ENCODE results near the gene FUT2.
"Not testable (repeated sequence)": the region's sequence is repeated elsewhere in the genome, so short reads cannot be mapped to it uniquely, and the experiment has no call there.

Gene FUT2

GRCh38 chr19:48678201-48678600 is 17.6 kb upstream of the FUT2 start:
- H3K27me3 ChIP-seq (ENCODE audit: control insufficient read depth, insufficient read depth, low read length) = no peaks in the 10 kb centered on the region
- H3K9me3 ChIP-seq (ENCODE audit: control insufficient read depth, low read length) = no peaks in the 10 kb centered on the region
- no peak overlapping the region for H3K4me3 ChIP-seq (ENCODE audit: low read depth, low read length)
- TF ChIP-seq CTCF (IDR thresholded peaks at IDR 0.05) = no peak
- no peak overlapping the region for H3K27ac ChIP-seq
- no peaks in the 10 kb centered on the region for H3K4me1 ChIP-seq
- H3K9ac ChIP-seq = no peak overlapping the region
- no peaks in the 10 kb centered on the region for H3K79me2 ChIP-seq
- H3K4me2 ChIP-seq (ENCODE audit: low read length) = no peak overlapping the region
- H3K36me3 ChIP-seq (ENCODE audit: control insufficient read depth, insufficient read depth, low read length) = no peaks in the 10 kb centered on the region
- no peak overlapping the region for H2AFZ ChIP-seq

GRCh38 chr19:48680006-48680405 is 15.8 kb upstream of the FUT2 start:
- H3K27ac ChIP-seq; H3K36me3 ChIP-seq (ENCODE audit: control insufficient read depth, insufficient read depth, low read length); H3K79me2 ChIP-seq; H2AFZ ChIP-seq; H3K9ac ChIP-seq; H3K4me1 ChIP-seq; H3K9me3 ChIP-seq (ENCODE audit: control insufficient read depth, low read length); H3K4me3 ChIP-seq (ENCODE audit: low read depth, low read length); H3K27me3 ChIP-seq (ENCODE audit: control insufficient read depth, insufficient read depth, low read length); H3K4me2 ChIP-seq (ENCODE audit: low read length): not testable (repeated sequence)

GRCh38 chr19:48680436-48681126 is 15.2 kb upstream of the FUT2 start:
- no peaks in the 10 kb centered on the region for H3K9me3 ChIP-seq (ENCODE audit: control insufficient read depth, low read length)
- no peak for TF ChIP-seq CTCF (IDR thresholded peaks at IDR 0.05)
- no peaks in the 10 kb centered on the region for H3K27me3 ChIP-seq (ENCODE audit: control insufficient read depth, insufficient read depth, low read length)
- no peak overlapping the region for H3K27ac ChIP-seq
- no peak overlapping the region for H3K4me3 ChIP-seq (ENCODE audit: low read depth, low read length)
- no peak overlapping the region for H3K9ac ChIP-seq
- H3K4me1 ChIP-seq = no peaks in the 10 kb centered on the region
- H3K79me2 ChIP-seq = no peaks in the 10 kb centered on the region
- H3K4me2 ChIP-seq (ENCODE audit: low read length) = no peak overlapping the region
- no peak overlapping the region for H2AFZ ChIP-seq
- no peaks in the 10 kb centered on the region for H3K36me3 ChIP-seq (ENCODE audit: control insufficient read depth, insufficient read depth, low read length)

GRCh38 chr19:48681127-48681470 is 14.7 kb upstream of the FUT2 start:
- Histone ChIP-seq H3K27me3 (ENCODE audit: control insufficient read depth, insufficient read depth, low read length) (no peaks in the 10 kb centered on the region), H3K4me1 (no peaks in the 10 kb centered on the region), H2AFZ (no peak overlapping the region), H3K27ac (no peak overlapping the region), H3K4me3 (ENCODE audit: low read depth, low read length) (no peak overlapping the region), H3K36me3 (ENCODE audit: control insufficient read depth, insufficient read depth, low read length) (no peaks in the 10 kb centered on the region), H3K9me3 (ENCODE audit: control insufficient read depth, low read length) (no peaks in the 10 kb centered on the region), H3K9ac (no peak overlapping the region), H3K4me2 (ENCODE audit: low read length) (no peak overlapping the region), H3K79me2 (no peaks in the 10 kb centered on the region)
- TF ChIP-seq CTCF (IDR thresholded peaks at IDR 0.05) = no peak

- Histone ChIP-seq H3K4me2 (ENCODE audit: low read length) (no peak overlapping the region), H3K27me3 (ENCODE audit: control insufficient read depth, insufficient read depth, low read length) (no peaks in the 10 kb centered on the region), H3K4me1 (no peaks in the 10 kb centered on the region), H3K9ac (no peak overlapping the region), H3K4me3 (ENCODE audit: low read depth, low read length) (no peak overlapping the region), H3K36me3 (ENCODE audit: control insufficient read depth, insufficient read depth, low read length) (no peaks in the 10 kb centered on the region), H3K9me3 (ENCODE audit: control insufficient read depth, low read length) (no peaks in the 10 kb centered on the region), H2AFZ (no peak overlapping the region), H3K79me2 (no peaks in the 10 kb centered on the region), H3K27ac (no peak overlapping the region)
- TF ChIP-seq CTCF (IDR thresholded peaks at IDR 0.05) = no peak
Measured at GRCh38 chr19:48683349-48683748, 12.4 kb upstream of the FUT2 start.

Data from parathyroid adenoma (tissue), 2 donors.